ENCODE data around the gene THSD1. TPM values are rescaled to one million over a fixed set of nuclear protein-coding genes. Genes with fewer than 3 reads are reported as not detected.
A peak's percentile ranks its signal among the peaks of the same experiment; 100 is the strongest.
"Not testable (repeated sequence)": the region's sequence is repeated elsewhere in the genome, so short reads cannot be mapped to it uniquely, and the experiment has no call there.

THSD1 gene
- total RNA-seq, 1 experiment from 2014 or later: 0.07 TPM

- peak; percentile 28 for DNase-seq
- Histone ChIP-seq H3K27me3 (ENCODE audit: control insufficient read depth, insufficient read depth, low read length) (no peaks in the 10 kb centered on the region), H3K4me3 (ENCODE audit: insufficient read depth, low read depth, low read length) (no peak overlapping the region), H3K36me3 (replicated peaks; ENCODE audit: control insufficient read depth, insufficient read depth, low read length) (no peaks in the 10 kb centered on the region)
Observed at GRCh38 chr13:52393572-52394357, 12.2 kb downstream of the THSD1 start.

GRCh38 chr13:52387721-52388120, 18.3 kb downstream of the THSD1 start:
- no peaks in the 10 kb centered on the region for H3K36me3 ChIP-seq (replicated peaks; ENCODE audit: control insufficient read depth, insufficient read depth, low read length)
- no peaks in the 10 kb centered on the region for H3K27me3 ChIP-seq (ENCODE audit: control insufficient read depth, insufficient read depth, low read length)

GRCh38 chr13:52385870-52386269, 20.1 kb downstream of the THSD1 start:
- DNase-seq: no peak
- Histone ChIP-seq H3K27me3 (ENCODE audit: control insufficient read depth, insufficient read depth, low read length) (no peaks in the 10 kb centered on the region), H3K36me3 (replicated peaks; ENCODE audit: control insufficient read depth, insufficient read depth, low read length) (no peaks in the 10 kb centered on the region), H3K4me3 (ENCODE audit: insufficient read depth, low read depth, low read length) (no peak overlapping the region)

More at GRCh38 chr13:52387721-52388120, 18.3 kb downstream of the THSD1 start:
- DNase-seq: no peak
- H3K4me3 ChIP-seq (ENCODE audit: insufficient read depth, low read depth, low read length): no peak overlapping the region

GRCh38 chr13:52383366-52383765, 22.6 kb downstream of the THSD1 start:
- Histone ChIP-seq H3K27me3 (ENCODE audit: control insufficient read depth, insufficient read depth, low read length) (no peaks in the 10 kb centered on the region), H3K36me3 (replicated peaks; ENCODE audit: control insufficient read depth, insufficient read depth, low read length) (no peaks in the 10 kb centered on the region), H3K4me3 (ENCODE audit: insufficient read depth, low read depth, low read length) (no peak overlapping the region)
- no peak for DNase-seq

- DNase-seq: peak; percentile 17
- Histone ChIP-seq H3K36me3 (replicated peaks; ENCODE audit: control insufficient read depth, insufficient read depth, low read length) (no peaks in the 10 kb centered on the region), H3K27me3 (ENCODE audit: control insufficient read depth, insufficient read depth, low read length) (no peaks in the 10 kb centered on the region), H3K4me3 (ENCODE audit: insufficient read depth, low read depth, low read length) (no peak overlapping the region)
Observed at GRCh38 chr13:52378312-52378711, 27.7 kb downstream of the THSD1 start.

- Histone ChIP-seq H3K27me3 (ENCODE audit: control insufficient read depth, insufficient read depth, low read length) (no peaks in the 10 kb centered on the region), H3K36me3 (replicated peaks; ENCODE audit: control insufficient read depth, insufficient read depth, low read length) (no peaks in the 10 kb centered on the region), H3K4me3 (ENCODE audit: insufficient read depth, low read depth, low read length) (no peak overlapping the region)
- peak; percentile 26 for DNase-seq
Observed at GRCh38 chr13:52377898-52378297, 28.1 kb downstream of the THSD1 start.

- DNase-seq: no peak
- no peaks in the 10 kb centered on the region for H3K36me3 ChIP-seq (replicated peaks; ENCODE audit: control insufficient read depth, insufficient read depth, low read length)
- no peaks in the 10 kb centered on the region for H3K27me3 ChIP-seq (ENCODE audit: control insufficient read depth, insufficient read depth, low read length)
- H3K4me3 ChIP-seq (ENCODE audit: insufficient read depth, low read depth, low read length): no peak overlapping the region
Observed at GRCh38 chr13:52374873-52375411, 31.0 kb downstream of the THSD1 start.

- Histone ChIP-seq H3K36me3 (replicated peaks; ENCODE audit: control insufficient read depth, insufficient read depth, low read length) (no peaks in the 10 kb centered on the region), H3K27me3 (ENCODE audit: control insufficient read depth, insufficient read depth, low read length) (no peaks in the 10 kb centered on the region), H3K4me3 (ENCODE audit: insufficient read depth, low read depth, low read length) (no peak overlapping the region)
- no peak for DNase-seq
Observed at GRCh38 chr13:52374389-52374788, 31.6 kb downstream of the THSD1 start.

- not testable (repeated sequence) for H3K27me3 ChIP-seq (ENCODE audit: control insufficient read depth, insufficient read depth, low read length); H3K4me3 ChIP-seq (ENCODE audit: insufficient read depth, low read depth, low read length); DNase-seq; H3K36me3 ChIP-seq (replicated peaks; ENCODE audit: control insufficient read depth, insufficient read depth, low read length)
Observed at GRCh38 chr13:52373277-52373676, 32.7 kb downstream of the THSD1 start.

- DNase-seq: peak; percentile 28
- Histone ChIP-seq H3K4me3 (ENCODE audit: insufficient read depth, low read depth, low read length) (no peak overlapping the region), H3K36me3 (replicated peaks; ENCODE audit: control insufficient read depth, insufficient read depth, low read length) (no peaks in the 10 kb centered on the region), H3K27me3 (ENCODE audit: control insufficient read depth, insufficient read depth, low read length) (no peaks in the 10 kb centered on the region)
Observed at GRCh38 chr13:52371736-52372247, 34.2 kb downstream of the THSD1 start.

GRCh38 chr13:52366291-52366690, 39.7 kb downstream of the THSD1 start:
- no peak overlapping the region for H3K4me3 ChIP-seq (ENCODE audit: insufficient read depth, low read depth, low read length)
- no peaks in the 10 kb centered on the region for H3K36me3 ChIP-seq (replicated peaks; ENCODE audit: control insufficient read depth, insufficient read depth, low read length)
- no peaks in the 10 kb centered on the region for H3K27me3 ChIP-seq (ENCODE audit: control insufficient read depth, insufficient read depth, low read length)
- no peak for DNase-seq

GRCh38 chr13:52362169-52362887, 43.6 kb downstream of the THSD1 start:
- H3K36me3 ChIP-seq (replicated peaks; ENCODE audit: control insufficient read depth, insufficient read depth, low read length); H3K27me3 ChIP-seq (ENCODE audit: control insufficient read depth, insufficient read depth, low read length); H3K4me3 ChIP-seq (ENCODE audit: insufficient read depth, low read depth, low read length); DNase-seq: not testable (repeated sequence)

GRCh38 chr13:52361225-52361624, 44.7 kb downstream of the THSD1 start:
- no peak for DNase-seq
- H3K27me3 ChIP-seq (ENCODE audit: control insufficient read depth, insufficient read depth, low read length): no peaks in the 10 kb centered on the region
- H3K4me3 ChIP-seq (ENCODE audit: insufficient read depth, low read depth, low read length): no peak overlapping the region
- no peaks in the 10 kb centered on the region for H3K36me3 ChIP-seq (replicated peaks; ENCODE audit: control insufficient read depth, insufficient read depth, low read length)

- DNase-seq: no peak
- no peaks in the 10 kb centered on the region for H3K36me3 ChIP-seq (replicated peaks; ENCODE audit: control insufficient read depth, insufficient read depth, low read length)
- no peak overlapping the region for H3K4me3 ChIP-seq (ENCODE audit: insufficient read depth, low read depth, low read length)
- H3K27me3 ChIP-seq (ENCODE audit: control insufficient read depth, insufficient read depth, low read length): no peaks in the 10 kb centered on the region
Observed at GRCh38 chr13:52359534-52359933, 46.4 kb downstream of the THSD1 start.

GRCh38 chr13:52356327-52356726, 49.6 kb downstream of the THSD1 start:
- DNase-seq: no peak
- Histone ChIP-seq H3K27me3 (ENCODE audit: control insufficient read depth, insufficient read depth, low read length) (no peaks in the 10 kb centered on the region), H3K4me3 (ENCODE audit: insufficient read depth, low read depth, low read length) (no peak overlapping the region), H3K36me3 (replicated peaks; ENCODE audit: control insufficient read depth, insufficient read depth, low read length) (no peaks in the 10 kb centered on the region)

Measured in H7 (cell line).